T-cell (primary cell): ENCODE data around the gene PBRM1. TPM values are rescaled to one million over a fixed set of nuclear protein-coding genes. Genes with fewer than 3 reads are reported as not detected.

Source experiments
- ATAC-seq, 4 experiments: fragments of 200-7000 bp in 3 of 4; fragments of 150-1000 bp in 1 of 4; cut with Tn5 transposase; replicated peaks in 1 of 4; 1 replicate in 3 of 4; 2 replicates in 1 of 4; pipeline ENCODE4 v1.10.0; 2021; ENCODE audit warnings: moderate library complexity in 3 of 4, mild to moderate bottlenecking in 2 of 4, moderate number of reproducible peaks in 1 of 4
- CTCF ChIA-PET, 2 donors: fragments of 300-600 bp; sonication (Branson Sonifier 250); formaldehyde crosslinking; loops; one replicate each; lab custom pipeline; 2022; ENCODE audit warnings: antibody characterized with exemption in 2 of 2; lab: Charles Lee
- POLR2A ChIA-PET, 2 donors: fragments of 300-600 bp; sonication (Branson Sonifier 250); formaldehyde crosslinking; loops; one replicate each; lab custom pipeline; 2022; ENCODE audit warnings: antibody characterized with exemption in 2 of 2; lab: Charles Lee
- DNase-seq, 35 experiments: peaks; one replicate each; pipeline versions ENCODE4 v3.0.0 to v3.0.0-alpha.2; 2013 to 2023
- H3K27ac ChIP-seq: one replicate; pipeline ENCODE4 v1.5.1; 2013; ENCODE audit warnings: low read length
- H3K27me3 ChIP-seq, 2 experiments: replicated peaks in 1 of 2; 1 replicate in 1 of 2; 2 replicates in 1 of 2; pipeline versions ENCODE4 v1.6.1 to v1.7.0; 2013; ENCODE audit warnings: low read length in 1 of 2, mixed read lengths in 1 of 2; ENCODE audit not compliant: control insufficient read depth in 2 of 2, insufficient read depth in 2 of 2; ENCODE audit errors: extremely low read depth in 1 of 2
- H3K36me3 ChIP-seq, 2 donors: 1 replicate in 1 of 2; 2 replicates in 1 of 2; pipeline versions ENCODE4 v1.6.1 to v1.7.0; 2013; ENCODE audit warnings: low read length in 1 of 2; ENCODE audit not compliant: control insufficient read depth in 2 of 2, insufficient read depth in 1 of 2; ENCODE audit errors: extremely low read depth in 1 of 2
- H3K4me1 ChIP-seq, 2 experiments: 1 replicate in 1 of 2; 2 replicates in 1 of 2; pipeline versions ENCODE4 v1.6.1 to v1.7.0; 2013; ENCODE audit warnings: low read length in 2 of 2, mixed read lengths in 1 of 2; ENCODE audit not compliant: insufficient read depth in 2 of 2, control insufficient read depth in 1 of 2; ENCODE audit errors: extremely low read depth in 1 of 2
- H3K4me3 ChIP-seq, 2 donors: 1 replicate in 1 of 2; 2 replicates in 1 of 2; pipeline versions ENCODE4 v1.5.1 to v1.7.0; 2013; ENCODE audit warnings: mild to moderate bottlenecking in 2 of 2, low read length in 1 of 2, moderate library complexity in 1 of 2; ENCODE audit not compliant: control insufficient read depth in 1 of 2; ENCODE audit errors: extremely low read depth in 1 of 2
- H3K9me3 ChIP-seq: 2 replicates; pipeline ENCODE4 v1.7.0; 2013
- H3K27ac Mint-ChIP-seq, 2 donors: one replicate each; pipeline ENCODE4 v1.8.0; 2020 to 2021; ENCODE audit warnings: mild to moderate bottlenecking in 2 of 2, mixed read lengths in 2 of 2
- H3K27me3 Mint-ChIP-seq, 2 donors: one replicate each; pipeline ENCODE4 v1.8.0; 2021 to 2022; ENCODE audit warnings: mixed read lengths in 2 of 2
- H3K36me3 Mint-ChIP-seq: one replicate; pipeline ENCODE4 v1.8.0; 2021; ENCODE audit warnings: mixed read lengths
- H3K4me1 Mint-ChIP-seq, 3 donors: one replicate each; pipeline ENCODE4 v1.8.0; 2020 to 2022; ENCODE audit warnings: mixed read lengths in 3 of 3, mild to moderate bottlenecking in 1 of 3
- H3K4me3 Mint-ChIP-seq, 3 donors: one replicate each; pipeline ENCODE4 v1.8.0; 2020 to 2022; ENCODE audit warnings: mild to moderate bottlenecking in 3 of 3, mixed read lengths in 3 of 3, moderate library complexity in 3 of 3
- H3K9me3 Mint-ChIP-seq, 3 donors: one replicate each; pipeline ENCODE4 v1.8.0; 2020 to 2022; ENCODE audit warnings: mixed read lengths in 3 of 3
- WGBS: methylation state at CpG from one replicate; pipeline ENCODE4 v1.1.5; 2013; ENCODE audit warnings: missing lambda C conversion rate; ENCODE audit not compliant: insufficient coverage; 5-methylcytosine and 5-hydroxymethylcytosine counted together
- total RNA-seq, 35 experiments: library from RNA in 6 of 35; stranded (reverse) in 6 of 35; fragments of 120-200 nt in 1 of 35; gene quantifications; one replicate each; pipeline versions ENCODE4 v1.2.1 to v1.2.4 and lab custom pipeline; 2013 to 2026

The PBRM1 gene
- total RNA-seq, 5 donors from 2014 or later (not counting 1 experiment from before 2014, with no cell fraction given) = 57.4 to 73.3 (median 63.3) TPM

- Mint-ChIP-seq H3K27ac (peak overlapping the region in 1 of 2 donors; percentile 84), H3K36me3 (peaks cover 15% of the 10 kb centered on the region), H3K9me3 (no peaks in the 10 kb centered on the region), H3K27me3 (no peaks in the 10 kb centered on the region), H3K4me3 (peak overlapping the region; percentile 96 to 100 (median 99)), H3K4me1 (peaks cover 51 to 55% (median 52%) of the 10 kb centered on the region in 3 donors)
- 89% methylated on average over 9 of the region's 19 CpGs for WGBS
- Histone ChIP-seq H3K27me3 (peaks cover 0 to 25% of the 10 kb centered on the region in 2 experiments), H3K9me3 (no peaks in the 10 kb centered on the region), H3K27ac (no peak overlapping the region), H3K36me3 (peaks cover 0 to 2% of the 10 kb centered on the region in 2 donors), H3K4me1 (peaks cover 22 to 62% of the 10 kb centered on the region in 2 experiments), H3K4me3 (peak overlapping the region in 1 of 2 donors; percentile 22)
- DNase-seq = peak in 1 of 35 experiments; percentile 12
- ATAC-seq = no peak
- ChIA-PET POLR2A (interaction anchor here in 1 of 2 donors (0.6 kb wide), 2 partner anchors 10 to 785 kb away, joined by 3 to 4 read pairs; no protein-coding TSS in a partner anchor), CTCF (interaction anchor here (0.6 to 1.0 kb wide), 4 partner anchors 8 to 1036 kb away, joined by 3 to 5 read pairs (median 3); partner anchors contain the start of gene DCAF1 (in 1 of the 2))
Measured at GRCh38 chr3:52535411-52536111, 150.2 kb downstream of the PBRM1 start.

GRCh38 chr3:52534281-52535183 is 151.2 kb downstream of the PBRM1 start:
- POLR2A ChIA-PET = interaction anchor here in 1 of 2 donors (0.6 kb wide), 1 partner anchor 11 kb away, joined by 4 read pairs; no protein-coding TSS in a partner anchor
- H3K27me3 Mint-ChIP-seq = no peaks in the 10 kb centered on the region
- H3K4me3 ChIP-seq = peak overlapping the region in 1 of 2 donors; percentile 26
- no peaks in the 10 kb centered on the region for H3K9me3 Mint-ChIP-seq
- peaks cover 13% of the 10 kb centered on the region for H3K36me3 Mint-ChIP-seq
- H3K4me1 Mint-ChIP-seq = peaks cover 44 to 47% (median 45%) of the 10 kb centered on the region in 3 donors
- ATAC-seq = no peak
- H3K36me3 ChIP-seq = no peaks in the 10 kb centered on the region
- DNase-seq = peak in 2 of 35 experiments; percentile 12 to 13
- no peaks in the 10 kb centered on the region for H3K9me3 ChIP-seq
- H3K27ac Mint-ChIP-seq = peak overlapping the region; percentile 12 to 76
- H3K27me3 ChIP-seq = peaks cover 0 to 25% of the 10 kb centered on the region in 2 experiments
- H3K27ac ChIP-seq = no peak overlapping the region
- 90% methylated on average over 57 of the region's 57 CpGs for WGBS
- CTCF ChIA-PET = no interaction called here
- H3K4me3 Mint-ChIP-seq = peak overlapping the region; percentile 77 to 96 (median 82)
- peaks cover 22 to 58% of the 10 kb centered on the region in 2 experiments for H3K4me1 ChIP-seq

DNA sequence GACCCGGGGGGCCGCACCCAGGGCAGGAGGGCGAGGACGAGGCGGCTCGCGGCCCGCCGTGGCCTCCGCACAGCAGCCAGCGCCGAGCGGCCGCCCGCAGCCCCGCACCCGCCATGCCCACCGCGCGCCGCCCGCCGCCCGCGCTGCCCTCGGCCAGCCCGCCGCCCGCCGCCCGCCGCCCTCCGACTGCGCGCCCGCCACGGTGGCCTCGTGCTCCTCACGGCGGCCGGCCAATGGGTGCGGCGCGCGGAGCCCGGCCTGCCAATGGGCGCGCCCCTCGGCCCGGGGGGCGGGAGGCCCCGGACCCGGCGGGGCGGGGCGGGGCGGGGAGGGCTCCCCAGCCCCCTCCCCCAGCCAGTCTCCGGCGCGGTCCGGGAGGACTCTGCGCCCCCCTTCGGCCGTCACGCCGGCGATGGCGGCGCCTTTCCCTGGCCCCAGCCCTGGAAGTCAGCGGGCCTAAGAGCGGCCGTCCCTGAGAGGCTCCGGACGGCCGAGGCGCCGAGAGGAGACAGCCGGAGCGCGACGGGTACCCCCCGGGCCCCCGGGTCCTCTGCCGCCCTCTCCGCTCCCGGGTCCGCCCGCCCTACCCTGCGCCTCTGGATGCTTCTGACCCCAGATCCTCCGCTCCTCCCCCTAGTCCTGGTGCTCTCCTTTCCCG is 152.0 kb downstream of the PBRM1 start, which contains the start of gene NT5DC2:
Gene NT5DC2, minus strand, starts transcription at position 235 of the 658 bp plus-strand sequence. Its CDS starts 120 bp downstream, at position 115.
- Mint-ChIP-seq H3K4me3 (peak within 1 kb of the TSS; percentile 77 to 96 (median 82)), H3K4me1 (peaks cover 37 to 40% (median 37%) of the 10 kb centered on the region in 3 donors), H3K36me3 (peaks cover 6% of the 10 kb centered on the region), H3K27ac (peak within 1 kb of the TSS in 1 of 2 donors; percentile 76), H3K27me3 (no peaks in the 10 kb centered on the region), H3K9me3 (no peaks in the 10 kb centered on the region)
- Histone ChIP-seq H3K9me3 (no peaks in the 10 kb centered on the region), H3K27ac (no peak within 1 kb of the TSS), H3K4me3 (peak within 1 kb of the TSS; percentile 37 to 52), H3K27me3 (peaks cover 0 to 25% of the 10 kb centered on the region in 2 experiments), H3K4me1 (peaks cover 19 to 50% of the 10 kb centered on the region in 2 experiments), H3K36me3 (no peaks in the 10 kb centered on the region)
- 7% methylated on average over 73 of the region's 91 CpGs for whole genome bisulfite sequencing
- DNase-seq (peak in 27 of 35 experiments; percentile 17 to 76 (median 42)), ATAC-seq (peak; percentile 37 to 49 (median 40))
- ChIA-PET POLR2A (no interaction called here), CTCF (no interaction called here)

- DNase-seq (peak in 14 of 35 experiments; percentile 12 to 47 (median 18)), ATAC-seq (peak in 1 of 4 experiments; percentile 7)
- H3K27me3 Mint-ChIP-seq = no peaks in the 10 kb centered on the region
- H3K36me3 Mint-ChIP-seq = peaks cover 5% of the 10 kb centered on the region
- no peak overlapping the region for H3K27ac Mint-ChIP-seq
- H3K9me3 Mint-ChIP-seq = no peaks in the 10 kb centered on the region
- POLR2A ChIA-PET = no interaction called here
- H3K4me3 ChIP-seq = peak overlapping the region; percentile 37 to 52
- H3K4me1 Mint-ChIP-seq = peaks cover 30 to 33% (median 31%) of the 10 kb centered on the region in 3 donors
- no peaks in the 10 kb centered on the region for H3K9me3 ChIP-seq
- H3K36me3 ChIP-seq = no peaks in the 10 kb centered on the region
- H3K4me3 Mint-ChIP-seq = peak overlapping the region; percentile 64 to 76 (median 71)
- H3K27ac ChIP-seq = no peak overlapping the region
- CTCF ChIA-PET = no interaction called here
- peaks cover 0 to 27% of the 10 kb centered on the region in 2 experiments for H3K27me3 ChIP-seq
- 2% methylated on average over 63 of the region's 78 CpGs for WGBS
- peaks cover 16 to 43% of the 10 kb centered on the region in 2 experiments for H3K4me1 ChIP-seq
Measured at GRCh38 chr3:52532838-52533622, 152.7 kb downstream of the PBRM1 start.

GRCh38 chr3:52532517-52532837 is 153.2 kb downstream of the PBRM1 start:
- POLR2A ChIA-PET = no interaction called here
- H3K36me3 ChIP-seq = no peaks in the 10 kb centered on the region
- ATAC-seq (no peak), DNase-seq (peak in 14 of 35 experiments; percentile 11 to 59 (median 30))
- Mint-ChIP-seq H3K4me3 (peak overlapping the region; percentile 64 to 76 (median 71)), H3K4me1 (peaks cover 24 to 27% (median 25%) of the 10 kb centered on the region in 3 donors), H3K36me3 (no peaks in the 10 kb centered on the region), H3K9me3 (no peaks in the 10 kb centered on the region), H3K27ac (no peak overlapping the region), H3K27me3 (no peaks in the 10 kb centered on the region)
- 58% methylated on average over 3 of the region's 5 CpGs for WGBS
- H3K4me1 ChIP-seq = peaks cover 11 to 37% of the 10 kb centered on the region in 2 experiments
- CTCF ChIA-PET = no interaction called here
- H3K9me3 ChIP-seq = no peaks in the 10 kb centered on the region
- peaks cover 0 to 28% of the 10 kb centered on the region in 2 experiments for H3K27me3 ChIP-seq
- peak overlapping the region; percentile 37 to 52 for H3K4me3 ChIP-seq
- H3K27ac ChIP-seq = no peak overlapping the region
